CD14-positive monocyte (primary cell): ENCODE measurements around the gene NDUFA5. TPM values are rescaled to one million over a fixed set of nuclear protein-coding genes. Genes with fewer than 3 reads are reported as not detected.
"Not testable (repeated sequence)": the region's sequence is repeated elsewhere in the genome, so short reads cannot be mapped to it uniquely, and the experiment has no call there.

Experiments
- DNase-seq, 3 donors: peaks; one replicate each; pipeline ENCODE4 v3.0.0-alpha.2; 2011 to 2022
- H2AFZ ChIP-seq: 2 replicates; pipeline ENCODE4 v1.6.0; 2012; ENCODE audit warnings: mild to moderate bottlenecking, low read depth, low read length, inconsistent platforms; ENCODE audit not compliant: insufficient read depth, poor library complexity, severe bottlenecking
- H3K27ac ChIP-seq, 2 donors: 1 replicate in 1 of 2; 2 replicates in 1 of 2; pipeline ENCODE4 v1.5.1; 2012 to 2013; ENCODE audit warnings: low read length in 2 of 2, control low read depth in 1 of 2, inconsistent platforms in 1 of 2, low read depth in 1 of 2, mild to moderate bottlenecking in 1 of 2
- H3K27me3 ChIP-seq, 2 donors: one replicate each; pipeline versions ENCODE4 v1.6.0 to v1.6.1; 2011 to 2013; ENCODE audit warnings: low read length in 2 of 2; ENCODE audit not compliant: control insufficient read depth in 2 of 2, insufficient read depth in 2 of 2
- H3K36me3 ChIP-seq, 2 donors: replicated peaks in 1 of 2; 1 replicate in 1 of 2; 2 replicates in 1 of 2; pipeline versions ENCODE4 v1.5.1 to v1.6.1; 2012 to 2013; ENCODE audit warnings: low read length in 2 of 2, control low read depth in 1 of 2, inconsistent platforms in 1 of 2, mild to moderate bottlenecking in 1 of 2; ENCODE audit not compliant: insufficient read depth in 2 of 2, control insufficient read depth in 1 of 2
- H3K4me1 ChIP-seq, 2 donors: 1 replicate in 1 of 2; 2 replicates in 1 of 2; pipeline versions ENCODE4 v1.5.1 to v1.6.1; 2012 to 2013; ENCODE audit warnings: low read length in 2 of 2, control low read depth in 1 of 2, inconsistent platforms in 1 of 2, mild to moderate bottlenecking in 1 of 2, moderate library complexity in 1 of 2; ENCODE audit not compliant: insufficient read depth in 2 of 2, control insufficient read depth in 1 of 2
- H3K4me2 ChIP-seq: replicated peaks from 2 replicates; pipeline ENCODE3; 2012; ENCODE audit warnings: low read length, moderate library complexity, mild to moderate bottlenecking; ENCODE audit not compliant: poor library complexity, severe bottlenecking; ENCODE audit errors: extremely low read depth
- H3K4me3 ChIP-seq, 3 experiments: fragments of 200-600 bp in 1 of 3; sonication (generic) in 1 of 3; replicated peaks in 1 of 3; 1 replicate in 2 of 3; 2 replicates in 1 of 3; pipeline ENCODE4 v1.5.1; 2011 to 2013; ENCODE audit warnings: low read length in 3 of 3, mild to moderate bottlenecking in 3 of 3, control low read depth in 2 of 3, low read depth in 2 of 3, inconsistent platforms in 1 of 3, moderate library complexity in 1 of 3
- H3K79me2 ChIP-seq: 2 replicates; pipeline ENCODE4 v1.6.0; 2012; ENCODE audit warnings: mild to moderate bottlenecking, control low read depth, inconsistent platforms, low read length, moderate library complexity; ENCODE audit not compliant: insufficient read depth
- H3K9ac ChIP-seq: 2 replicates; pipeline ENCODE4 v1.6.0; 2017; ENCODE audit warnings: low read length, mild to moderate bottlenecking; ENCODE audit not compliant: insufficient read depth, poor library complexity, severe bottlenecking
- H3K9me3 ChIP-seq, 2 donors: replicated peaks in 1 of 2; 1 replicate in 1 of 2; 2 replicates in 1 of 2; pipeline versions ENCODE4 v1.5.1 to v1.6.1; 2012 to 2013; ENCODE audit warnings: low read length in 2 of 2, control low read depth in 1 of 2; ENCODE audit not compliant: control insufficient read depth in 1 of 2, insufficient read depth in 1 of 2
- H4K20me1 ChIP-seq: 2 replicates; pipeline ENCODE4 v1.6.0; 2012; ENCODE audit warnings: mild to moderate bottlenecking, low read length, control low read depth, moderate library complexity; ENCODE audit not compliant: insufficient read depth
- H3K27ac Mint-ChIP-seq, 7 donors: one replicate each; pipeline ENCODE4 v1.8.0; 2020; ENCODE audit warnings: mild to moderate bottlenecking in 7 of 7, mixed read lengths in 7 of 7, moderate library complexity in 6 of 7, inconsistent platforms in 2 of 7
- H3K27me3 Mint-ChIP-seq, 3 donors: one replicate each; pipeline ENCODE4 v1.8.0; 2021 to 2022; ENCODE audit warnings: low read depth in 3 of 3, mild to moderate bottlenecking in 3 of 3, mixed read lengths in 3 of 3, moderate library complexity in 3 of 3, inconsistent platforms in 1 of 3
- H3K36me3 Mint-ChIP-seq, 2 donors: one replicate each; pipeline ENCODE4 v1.8.0; 2020; ENCODE audit warnings: mixed read lengths in 2 of 2, inconsistent platforms in 1 of 2, mild to moderate bottlenecking in 1 of 2
- H3K4me1 Mint-ChIP-seq: one replicate; pipeline ENCODE4 v1.8.0; 2020; ENCODE audit warnings: mild to moderate bottlenecking, mixed read lengths
- H3K4me3 Mint-ChIP-seq, 2 donors: one replicate each; pipeline ENCODE4 v1.8.0; 2020; ENCODE audit warnings: mild to moderate bottlenecking in 2 of 2, mixed read lengths in 2 of 2, moderate library complexity in 1 of 2
- H3K9me3 Mint-ChIP-seq, 7 donors: one replicate each; pipeline ENCODE4 v1.8.0; 2020 to 2022; ENCODE audit warnings: mixed read lengths in 7 of 7, mild to moderate bottlenecking in 6 of 7, moderate library complexity in 6 of 7, inconsistent platforms in 2 of 7
- WGBS: methylation state at CpG from one replicate; pipeline ENCODE4 v1.1.5; 2013; ENCODE audit warnings: missing lambda C conversion rate; ENCODE audit not compliant: insufficient coverage; 5-methylcytosine and 5-hydroxymethylcytosine counted together
- intact Hi-C, 2 donors: fragments of 100-400 bp; cut with micrococcal nuclease; formaldehyde crosslinking; loops; one replicate each; pipeline versions ENCODE4 v1.15.0 to v1.15.1; 2023
- polyA plus RNA-seq, 3 donors: library from polyadenylated mRNA; depleted of rRNA in 1 of 3; unstranded in 2 of 3; stranded (reverse) in 1 of 3; fragments of 300-500 nt in 2 of 3; fragments of >200 nt in 1 of 3; fragmentation: Illumina TruSeq in 2 of 3; gene quantifications; 1 replicate in 2 of 3; 2 replicates in 1 of 3; pipeline ENCODE4 v1.2.3, GENCODE V29; 2012 to 2021
- TF ChIP-seq, protein P1 (sequence below): fragments of 200-600 bp; IDR thresholded peaks from one replicate; pipeline ENCODE4 v1.8.0; 2022; ENCODE audit warnings: antibody characterized with exemption, mild to moderate bottlenecking

The NDUFA5 gene
- polyA plus RNA-seq, 3 donors: 6.9 to 49.2 (median 37.3) TPM

DNA sequence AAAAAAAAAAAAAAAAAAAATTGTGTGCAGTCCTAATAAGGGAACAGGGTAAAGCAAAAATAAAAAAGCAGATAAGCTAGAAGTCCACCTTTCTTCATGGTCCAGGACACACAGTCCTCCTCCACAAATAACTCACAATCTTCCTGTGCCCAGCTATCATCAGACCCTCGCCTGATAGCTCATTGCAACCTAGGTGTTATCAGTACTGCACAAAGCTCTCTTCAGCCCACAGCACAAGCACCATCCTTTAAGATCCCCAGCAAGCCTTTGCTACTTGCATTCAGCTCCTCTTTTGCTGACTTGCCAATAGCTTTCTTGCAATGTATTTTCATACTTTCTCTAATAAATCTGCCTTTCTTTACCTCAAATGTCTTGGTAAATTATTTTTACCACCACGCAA is 5.0 kb downstream of the NDUFA5 start:
- TF ChIP-seq, protein P1, sequence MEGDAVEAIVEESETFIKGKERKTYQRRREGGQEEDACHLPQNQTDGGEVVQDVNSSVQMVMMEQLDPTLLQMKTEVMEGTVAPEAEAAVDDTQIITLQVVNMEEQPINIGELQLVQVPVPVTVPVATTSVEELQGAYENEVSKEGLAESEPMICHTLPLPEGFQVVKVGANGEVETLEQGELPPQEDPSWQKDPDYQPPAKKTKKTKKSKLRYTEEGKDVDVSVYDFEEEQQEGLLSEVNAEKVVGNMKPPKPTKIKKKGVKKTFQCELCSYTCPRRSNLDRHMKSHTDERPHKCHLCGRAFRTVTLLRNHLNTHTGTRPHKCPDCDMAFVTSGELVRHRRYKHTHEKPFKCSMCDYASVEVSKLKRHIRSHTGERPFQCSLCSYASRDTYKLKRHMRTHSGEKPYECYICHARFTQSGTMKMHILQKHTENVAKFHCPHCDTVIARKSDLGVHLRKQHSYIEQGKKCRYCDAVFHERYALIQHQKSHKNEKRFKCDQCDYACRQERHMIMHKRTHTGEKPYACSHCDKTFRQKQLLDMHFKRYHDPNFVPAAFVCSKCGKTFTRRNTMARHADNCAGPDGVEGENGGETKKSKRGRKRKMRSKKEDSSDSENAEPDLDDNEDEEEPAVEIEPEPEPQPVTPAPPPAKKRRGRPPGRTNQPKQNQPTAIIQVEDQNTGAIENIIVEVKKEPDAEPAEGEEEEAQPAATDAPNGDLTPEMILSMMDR: no peak
- Histone ChIP-seq H3K9ac (no peak overlapping the region), H3K36me3 (peaks cover 28 to 53% of the 10 kb centered on the region in 2 donors), H3K27me3 (no peaks in the 10 kb centered on the region), H3K9me3 (no peaks in the 10 kb centered on the region), H3K4me1 (peaks cover 12 to 15% of the 10 kb centered on the region in 2 donors), H3K27ac (no peak overlapping the region), H4K20me1 (peaks cover 10% of the 10 kb centered on the region), H3K4me2 (no peak overlapping the region), H3K79me2 (peaks cover 32% of the 10 kb centered on the region), H3K4me3 (no peak overlapping the region), H2AFZ (no peak overlapping the region)
- Mint-ChIP-seq H3K36me3 (peaks cover 31 to 49% of the 10 kb centered on the region in 2 donors), H3K27ac (no peak overlapping the region), H3K4me1 (peaks cover 7% of the 10 kb centered on the region), H3K27me3 (no peaks in the 10 kb centered on the region), H3K9me3 (peaks cover 0 to 3% (median 0%) of the 10 kb centered on the region in 7 donors), H3K4me3 (no peak overlapping the region)
- no peak for DNase-seq
- intact Hi-C loops: loop anchor here in 1 of 2 donors (10.0 kb wide), 2 partner anchors 192 to 1382 kb away; partner anchors contain the start of gene WASL
- 100% methylated on average over 2 of the region's 2 CpGs for WGBS

DNA sequence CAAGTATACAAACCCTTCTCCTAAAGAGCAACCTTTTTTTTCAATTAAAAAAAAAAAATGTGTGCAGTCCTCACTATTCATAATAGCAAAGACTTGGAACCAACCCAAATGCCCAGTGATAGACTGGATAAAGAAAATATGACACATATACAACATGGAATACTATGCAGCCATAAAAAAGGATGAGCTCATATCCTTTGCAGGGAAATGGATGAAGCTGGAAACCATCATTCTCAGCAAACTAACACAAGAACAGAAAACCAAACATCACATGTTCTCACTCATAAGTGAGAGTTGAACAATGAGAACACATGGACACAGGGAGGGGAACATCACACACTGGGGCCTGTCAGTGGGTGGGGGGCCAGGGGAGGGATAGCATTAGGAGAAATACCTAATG is 5.5 kb downstream of the NDUFA5 start:
- H3K27me3 Mint-ChIP-seq, H3K4me3 ChIP-seq, H3K27me3 ChIP-seq, H3K9me3 Mint-ChIP-seq, H3K9me3 ChIP-seq, DNase-seq, H3K27ac Mint-ChIP-seq, H2AFZ ChIP-seq, H3K4me3 Mint-ChIP-seq, H3K4me1 Mint-ChIP-seq, H3K9ac ChIP-seq, H3K27ac ChIP-seq, H3K4me2 ChIP-seq: not testable (repeated sequence)
- Histone ChIP-seq H4K20me1 (peaks cover 10% of the 10 kb centered on the region), H3K36me3 (peaks cover 33 to 59% of the 10 kb centered on the region in 2 donors), H3K4me1 (peaks cover 11 to 14% of the 10 kb centered on the region in 2 donors), H3K79me2 (peaks cover 27% of the 10 kb centered on the region)
- peaks cover 35 to 52% of the 10 kb centered on the region in 2 donors for H3K36me3 Mint-ChIP-seq
- intact Hi-C loops: loop anchor here in 1 of 2 donors (10.0 kb wide), 2 partner anchors 193 to 1383 kb away; partner anchors contain the start of gene WASL
